Stimulated activated naive CD8-positive, alpha-beta T cell treated with anti-CD3 and anti-CD28 coated beads, Interleukin-15, Interleukin-2, amounts not matched to agents 100 ng/mL and 50 ng/mL, for 24 hours (primary cell): ENCODE results near the gene ATXN7L1.

Source experiments
- H3K27ac Mint-ChIP-seq: one replicate; pipeline ENCODE4 v1.8.0; 2021; ENCODE audit warnings: mild to moderate bottlenecking, mixed read lengths
- H3K27me3 Mint-ChIP-seq: one replicate; pipeline ENCODE4 v1.8.0; 2021; ENCODE audit warnings: mixed read lengths
- H3K36me3 Mint-ChIP-seq: one replicate; pipeline ENCODE4 v1.8.0; 2021; ENCODE audit warnings: low read depth, mixed read lengths
- H3K4me1 Mint-ChIP-seq: one replicate; pipeline ENCODE4 v1.8.0; 2021; ENCODE audit warnings: low read depth, mixed read lengths
- H3K4me3 Mint-ChIP-seq: one replicate; pipeline ENCODE4 v1.8.0; 2021; ENCODE audit warnings: mild to moderate bottlenecking, mixed read lengths
- H3K9me3 Mint-ChIP-seq: one replicate; pipeline ENCODE4 v1.8.0; 2021; ENCODE audit warnings: mixed read lengths

ATXN7L1 gene

DNA sequence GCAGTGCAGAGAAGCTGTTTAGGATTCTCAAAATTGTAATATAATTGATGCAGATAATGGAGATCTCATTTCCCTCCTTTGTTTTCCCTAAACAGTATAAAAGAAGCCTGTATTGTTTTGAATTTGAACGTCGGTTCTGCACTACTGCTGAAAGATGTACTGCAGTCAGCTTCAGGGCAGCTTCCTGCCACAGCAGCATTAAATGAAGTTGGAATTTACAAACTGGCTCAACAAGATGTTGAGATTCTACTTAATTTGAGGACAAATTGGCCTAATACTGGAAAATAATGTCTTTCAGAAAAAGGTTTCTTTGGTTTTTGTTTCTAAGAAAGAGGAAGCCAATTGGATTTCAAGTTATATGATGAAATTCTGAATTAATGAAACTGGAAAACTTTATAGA is 309.4 kb downstream of the ATXN7L1 start:
- Mint-ChIP-seq H3K27me3 (no peaks in the 10 kb centered on the region), H3K4me1 (no peaks in the 10 kb centered on the region), H3K36me3 (peaks cover 43% of the 10 kb centered on the region), H3K9me3 (no peaks in the 10 kb centered on the region), H3K4me3 (no peak overlapping the region), H3K27ac (no peak overlapping the region)

DNA sequence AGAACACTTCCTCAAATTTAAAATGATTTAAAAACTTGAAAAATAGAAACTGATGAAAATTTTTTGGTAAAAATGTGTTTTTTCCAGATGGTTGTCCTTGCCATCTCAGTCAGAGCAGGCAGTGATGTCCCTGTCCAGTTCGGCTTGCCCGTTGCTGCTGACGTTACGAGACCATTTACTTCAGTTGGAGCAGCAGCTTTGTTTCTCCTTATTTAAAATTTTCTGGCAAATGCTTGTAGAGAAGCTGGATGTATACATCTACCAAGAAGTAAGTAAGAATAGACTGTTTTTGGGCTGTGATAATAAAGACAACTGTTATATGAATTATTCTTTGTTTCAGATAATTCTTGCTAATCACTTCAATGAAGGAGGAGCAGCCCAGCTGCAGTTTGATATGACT is 311.2 kb downstream of the ATXN7L1 start:
- Mint-ChIP-seq H3K9me3 (no peaks in the 10 kb centered on the region), H3K4me3 (no peak overlapping the region), H3K4me1 (no peaks in the 10 kb centered on the region), H3K36me3 (peaks cover 46% of the 10 kb centered on the region), H3K27ac (no peak overlapping the region), H3K27me3 (no peaks in the 10 kb centered on the region)

DNA sequence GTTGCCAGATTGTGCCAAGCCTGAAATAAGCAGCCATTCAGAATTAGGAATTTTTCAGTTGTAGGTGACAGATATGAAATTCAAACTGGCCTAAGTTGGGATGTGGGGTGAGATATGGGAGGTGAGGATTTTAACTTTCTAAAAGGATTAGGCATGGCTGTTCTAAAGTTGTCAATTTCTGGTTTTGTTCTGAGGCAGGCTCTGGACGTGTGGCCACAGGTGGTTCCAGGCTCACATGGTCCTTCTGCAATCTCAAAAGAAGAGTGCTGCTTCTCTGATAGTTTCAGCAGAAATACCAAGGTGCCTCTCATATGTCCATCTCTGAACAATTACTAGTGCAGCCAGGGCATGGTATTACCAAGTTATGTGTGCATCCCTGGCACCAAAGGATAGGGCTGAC is 316.5 kb downstream of the ATXN7L1 start:
- no peaks in the 10 kb centered on the region for H3K4me1 Mint-ChIP-seq
- H3K36me3 Mint-ChIP-seq: peaks cover 50% of the 10 kb centered on the region
- H3K4me3 Mint-ChIP-seq: no peak overlapping the region
- H3K9me3 Mint-ChIP-seq: no peaks in the 10 kb centered on the region
- H3K27ac Mint-ChIP-seq: no peak overlapping the region
- H3K27me3 Mint-ChIP-seq: no peaks in the 10 kb centered on the region
